ENCODE results near the gene FXYD5.

GRCh38 chr19:35170359-35171061 is 16.0 kb downstream of the FXYD5 start:
- TF ChIP-seq CTCF (IDR thresholded peaks at IDR 0.05) (no peak), SIN3A (IDR thresholded peaks at IDR 0.05; ENCODE audit: borderline replicate concordance, insufficient read depth, low read depth, low read length) (no peak), REST (IDR thresholded peaks at IDR 0.05; ENCODE audit: insufficient read depth in 1 of 2, low read depth in 2 of 2, low read length in 1 of 2) (no peak)
